Vagina (tissue), 2 donors: Measurements from ENCODE around the gene STK24. TPM values are rescaled to one million over a fixed set of nuclear protein-coding genes. Genes with fewer than 3 reads are reported as not detected.

Source experiments
- DNase-seq, 2 donors: peaks; one replicate each; pipeline ENCODE4 v3.0.0-alpha.2; 2017; ENCODE audit errors: extremely low spot score in 2 of 2
- H3K27ac ChIP-seq: fragments of 200-600 bp; sonication (generic); one replicate; pipeline ENCODE4 v1.5.1; 2019
- H3K27me3 ChIP-seq: fragments of 200-600 bp; sonication (generic); one replicate; pipeline ENCODE4 v1.5.1; 2019
- H3K36me3 ChIP-seq, 2 donors: fragments of 200-600 bp; sonication (generic); one replicate each; pipeline ENCODE4 v1.5.1; 2017 to 2019
- H3K4me1 ChIP-seq: fragments of 200-600 bp; sonication (generic); one replicate; pipeline ENCODE4 v1.5.1; 2019
- H3K4me3 ChIP-seq, 2 donors: fragments of 200-600 bp; sonication (generic); 1 replicate in 1 of 2; 2 replicates in 1 of 2; pipeline ENCODE4 v1.5.1; 2016 to 2019
- H3K9me3 ChIP-seq: fragments of 200-600 bp; sonication (generic); one replicate; pipeline ENCODE4 v1.5.1; 2019
- POLR2A ChIP-seq, 2 donors: fragments of 450-650 bp; IDR thresholded peaks; one replicate each; pipeline ENCODE4 v1.6.1; 2017; ENCODE audit warnings: antibody characterized with exemption in 2 of 2, mild to moderate bottlenecking in 2 of 2, moderate library complexity in 2 of 2
- POLR2AphosphoS5 ChIP-seq, 2 donors: sonication (generic); formaldehyde crosslinking; IDR thresholded peaks; one replicate each; pipeline ENCODE4 v1.9.0; 2017; ENCODE audit warnings: antibody characterized with exemption in 2 of 2, mild to moderate bottlenecking in 2 of 2, low read depth in 1 of 2; ENCODE audit not compliant: insufficient read depth in 1 of 2
- intact Hi-C: fragments of 100-400 bp; cut with DNase I; formaldehyde crosslinking; loops from one replicate; pipeline ENCODE4 v1.15.1; 2023
- total RNA-seq: library from RNA; depleted of rRNA; stranded (reverse); fragments of >200 nt; gene quantifications from one replicate; pipeline ENCODE4 v1.2.3, GENCODE V29; 2016
- TF ChIP-seq, protein P1 (sequence below), 3 experiments: fragments of 450-650 bp in 2 of 3; fragments of 200-600 bp in 1 of 3; sonication (generic) in 1 of 3; IDR thresholded peaks; one replicate each; pipeline ENCODE4 v1.5.1; 2017 to 2019; ENCODE audit warnings: antibody characterized with exemption in 3 of 3, mild to moderate bottlenecking in 2 of 3, moderate library complexity in 2 of 3

Gene STK24
- total RNA-seq, 1 donor from 2014 or later = 82.5 TPM

DNA sequence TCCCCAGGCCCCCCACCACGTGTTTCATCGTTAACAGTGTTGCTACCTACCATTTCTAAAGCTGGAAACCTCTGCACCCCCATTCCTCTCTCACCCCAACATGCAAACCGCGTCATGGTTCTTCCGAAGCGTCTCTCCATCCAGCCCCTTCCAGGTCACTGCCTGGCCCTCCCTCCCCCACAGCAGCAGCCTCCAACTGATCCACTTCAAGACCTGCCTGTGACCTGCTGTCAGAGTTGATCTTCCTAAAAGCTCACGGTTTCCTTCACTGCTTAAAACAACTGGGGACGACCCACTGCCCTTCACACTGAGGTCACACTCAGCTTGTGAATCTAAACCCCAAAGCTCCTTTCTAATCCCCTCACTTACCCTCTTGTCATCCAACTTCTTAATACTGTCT lies 47.7 kb downstream of the STK24 start:
- intact Hi-C loops = no loop called here
- no peak for TF ChIP-seq POLR2A (IDR thresholded peaks at IDR 0.05)
- TF ChIP-seq POLR2AphosphoS5 (IDR thresholded peaks at IDR 0.05; ENCODE audit: insufficient read depth in 1 of 2, low read depth in 1 of 2) = no peak
- TF ChIP-seq, protein P1, sequence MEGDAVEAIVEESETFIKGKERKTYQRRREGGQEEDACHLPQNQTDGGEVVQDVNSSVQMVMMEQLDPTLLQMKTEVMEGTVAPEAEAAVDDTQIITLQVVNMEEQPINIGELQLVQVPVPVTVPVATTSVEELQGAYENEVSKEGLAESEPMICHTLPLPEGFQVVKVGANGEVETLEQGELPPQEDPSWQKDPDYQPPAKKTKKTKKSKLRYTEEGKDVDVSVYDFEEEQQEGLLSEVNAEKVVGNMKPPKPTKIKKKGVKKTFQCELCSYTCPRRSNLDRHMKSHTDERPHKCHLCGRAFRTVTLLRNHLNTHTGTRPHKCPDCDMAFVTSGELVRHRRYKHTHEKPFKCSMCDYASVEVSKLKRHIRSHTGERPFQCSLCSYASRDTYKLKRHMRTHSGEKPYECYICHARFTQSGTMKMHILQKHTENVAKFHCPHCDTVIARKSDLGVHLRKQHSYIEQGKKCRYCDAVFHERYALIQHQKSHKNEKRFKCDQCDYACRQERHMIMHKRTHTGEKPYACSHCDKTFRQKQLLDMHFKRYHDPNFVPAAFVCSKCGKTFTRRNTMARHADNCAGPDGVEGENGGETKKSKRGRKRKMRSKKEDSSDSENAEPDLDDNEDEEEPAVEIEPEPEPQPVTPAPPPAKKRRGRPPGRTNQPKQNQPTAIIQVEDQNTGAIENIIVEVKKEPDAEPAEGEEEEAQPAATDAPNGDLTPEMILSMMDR (IDR thresholded peaks at IDR 0.05) = no peak
- Histone ChIP-seq H3K27ac (no peak overlapping the region), H3K36me3 (no peaks in the 10 kb centered on the region), H3K27me3 (no peaks in the 10 kb centered on the region), H3K4me1 (peaks cover 94% of the 10 kb centered on the region), H3K9me3 (no peaks in the 10 kb centered on the region), H3K4me3 (no peak overlapping the region)
- DNase-seq = no peak

- TF ChIP-seq POLR2AphosphoS5 (IDR thresholded peaks at IDR 0.05; ENCODE audit: insufficient read depth in 1 of 2, low read depth in 1 of 2) (no peak), POLR2A (IDR thresholded peaks at IDR 0.05) (no peak)
- TF ChIP-seq, protein P1 (IDR thresholded peaks at IDR 0.05) = no peak
- Histone ChIP-seq H3K9me3 (no peaks in the 10 kb centered on the region), H3K4me1 (peaks cover 94% of the 10 kb centered on the region), H3K4me3 (no peak overlapping the region), H3K36me3 (no peaks in the 10 kb centered on the region), H3K27me3 (no peaks in the 10 kb centered on the region), H3K27ac (no peak overlapping the region)
- no peak for DNase-seq
- intact Hi-C loops = no loop called here
These were observed 48.2 kb downstream of the STK24 start for GRCh38 chr13:98528663-98529064.

DNA sequence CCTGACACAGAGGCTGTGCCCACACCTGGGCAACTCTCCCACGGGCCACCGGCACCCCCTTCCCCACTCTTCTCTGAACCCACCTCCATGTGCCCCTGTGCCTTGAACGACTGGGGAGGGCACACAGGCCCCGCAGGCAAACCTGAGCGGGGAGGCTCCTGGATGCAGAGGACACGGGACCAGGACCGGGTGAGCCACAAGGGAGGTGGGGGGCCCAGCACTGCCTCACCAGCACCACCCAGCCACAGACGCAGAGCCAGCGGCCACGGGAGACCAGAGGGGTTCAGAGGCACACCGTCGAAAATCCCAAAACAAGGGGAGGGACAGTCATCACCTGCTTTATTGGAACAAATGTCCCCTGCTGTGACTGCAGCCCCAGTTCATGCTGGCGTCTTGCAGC lies 49.4 kb downstream of the STK24 start:
- Histone ChIP-seq H3K36me3 (no peaks in the 10 kb centered on the region), H3K4me1 (peaks cover 96% of the 10 kb centered on the region), H3K4me3 (no peak overlapping the region), H3K27me3 (no peaks in the 10 kb centered on the region), H3K9me3 (no peaks in the 10 kb centered on the region), H3K27ac (no peak overlapping the region)
- TF ChIP-seq, protein P1 (IDR thresholded peaks at IDR 0.05) = no peak
- TF ChIP-seq POLR2AphosphoS5 (IDR thresholded peaks at IDR 0.05; ENCODE audit: insufficient read depth in 1 of 2, low read depth in 1 of 2) (no peak), POLR2A (IDR thresholded peaks at IDR 0.05) (no peak)
- DNase-seq = no peak
- intact Hi-C loops = no loop called here

GRCh38 chr13:98526182-98526512 lies 50.8 kb downstream of the STK24 start:
- H3K27ac ChIP-seq = no peak overlapping the region
- intact Hi-C loops = no loop called here
- no peaks in the 10 kb centered on the region for H3K9me3 ChIP-seq
- TF ChIP-seq POLR2A (IDR thresholded peaks at IDR 0.05) = no peak
- no peak for TF ChIP-seq POLR2AphosphoS5 (IDR thresholded peaks at IDR 0.05; ENCODE audit: insufficient read depth in 1 of 2, low read depth in 1 of 2)
- TF ChIP-seq, protein P1 (IDR thresholded peaks at IDR 0.05) = no peak
- peaks cover 96% of the 10 kb centered on the region for H3K4me1 ChIP-seq
- no peak for DNase-seq
- H3K4me3 ChIP-seq = no peak overlapping the region
- no peaks in the 10 kb centered on the region for H3K27me3 ChIP-seq
- H3K36me3 ChIP-seq = no peaks in the 10 kb centered on the region

- Histone ChIP-seq H3K27ac (peak overlapping the region; percentile 37), H3K4me3 (no peak overlapping the region), H3K27me3 (no peaks in the 10 kb centered on the region), H3K9me3 (no peaks in the 10 kb centered on the region), H3K36me3 (no peaks in the 10 kb centered on the region), H3K4me1 (peaks cover 99% of the 10 kb centered on the region)
- intact Hi-C loops = no loop called here
- TF ChIP-seq POLR2AphosphoS5 (IDR thresholded peaks at IDR 0.05; ENCODE audit: insufficient read depth in 1 of 2, low read depth in 1 of 2) (no peak), POLR2A (IDR thresholded peaks at IDR 0.05) (no peak)
- TF ChIP-seq, protein P1 (IDR thresholded peaks at IDR 0.05) = no peak
- DNase-seq = no peak
These were observed 51.3 kb downstream of the STK24 start for GRCh38 chr13:98525456-98526181.
